K562 (cell line): ENCODE measurements around the gene AHI1. TPM values are rescaled to one million over a fixed set of nuclear protein-coding genes. Genes with fewer than 3 reads are reported as not detected.

ENCODE experiments used
- ARID1B ChIP-seq: fragments of 450-650 bp; IDR thresholded peaks from 2 replicates; pipeline ENCODE4 v1.6.1; 2016; ENCODE audit warnings: antibody characterized with exemption, mild to moderate bottlenecking, inconsistent platforms
- DPF2 ChIP-seq: fragments of 450-650 bp; IDR thresholded peaks from 2 replicates; pipeline ENCODE4 v1.6.1; 2016
- ESRRA ChIP-seq: fragments of 450-650 bp; IDR thresholded peaks from 2 replicates; pipeline ENCODE4 v1.6.1; 2014; ENCODE audit warnings: low read depth, mild to moderate bottlenecking, moderate library complexity, borderline replicate concordance
- ETV1 ChIP-seq: fragments of 450-650 bp; conservative IDR thresholded peaks from 2 replicates; pipeline ENCODE4 v1.6.1; 2016; ENCODE audit warnings: missing genetic modification characterization, control low read depth, low read depth, missing compliant biosample characterization
- FOXA1 ChIP-seq: fragments of 450-650 bp; IDR thresholded peaks from 2 replicates; pipeline ENCODE4 v1.6.1; 2016; ENCODE audit warnings: mild to moderate bottlenecking, borderline replicate concordance
- HBP1 ChIP-seq: fragments of 450-650 bp; formaldehyde crosslinking; IDR thresholded peaks from 2 replicates; pipeline ENCODE4 v1.4.0; 2022; ENCODE audit warnings: missing genetic modification characterization
- NFRKB ChIP-seq: fragments of 450-650 bp; IDR thresholded peaks from 2 replicates; pipeline ENCODE4 v1.6.1; 2016; ENCODE audit warnings: low read depth
- RFX1 ChIP-seq: fragments of 450-650 bp; IDR thresholded peaks from 2 replicates; pipeline ENCODE4 v1.6.1; 2016; ENCODE audit warnings: mild to moderate bottlenecking, moderate library complexity
- SRSF9 ChIP-seq: fragments of 200-400 bp; formaldehyde crosslinking; IDR thresholded peaks from 2 replicates; pipeline ENCODE4 v1.6.1; 2017; ENCODE audit warnings: low read depth, low read length, borderline replicate concordance
- TCF7 ChIP-seq: sonication (generic); IDR thresholded peaks from 2 replicates; pipeline ENCODE4 v1.6.1; 2016; ENCODE audit warnings: antibody characterized with exemption, borderline replicate concordance
- TEAD1 ChIP-seq, 2 experiments: fragments of 450-650 bp in 1 of 2; sonication (generic) in 1 of 2; formaldehyde crosslinking; IDR thresholded peaks; 2 replicates each; pipeline versions ENCODE4 v1.4.0 to v1.8.0; 2020 to 2022; ENCODE audit warnings: mild to moderate bottlenecking in 2 of 2, missing genetic modification reagents in 1 of 2
- THRB ChIP-seq: fragments of 450-650 bp; formaldehyde crosslinking; conservative IDR thresholded peaks from 2 replicates; pipeline ENCODE4 v1.4.0; 2022; ENCODE audit warnings: mild to moderate bottlenecking, missing genetic modification characterization
- VEZF1 ChIP-seq: fragments of 200-800 bp; sonication (Bioruptor generic); IDR thresholded peaks from 2 replicates; pipeline ENCODE4 v1.6.1; 2017; ENCODE audit warnings: missing genetic modification characterization, missing compliant biosample characterization
- ZNF695 ChIP-seq: fragments of 450-650 bp; formaldehyde crosslinking; IDR thresholded peaks from 2 replicates; pipeline ENCODE4 v1.4.0; 2020; ENCODE audit warnings: mild to moderate bottlenecking, moderate library complexity
- ZNF76 ChIP-seq: fragments of 250-450 bp; sonication (Bioruptor Pico); IDR thresholded peaks from 2 replicates; pipeline ENCODE4 v1.4.0; 2020; ENCODE audit warnings: mild to moderate bottlenecking, moderate library complexity, borderline replicate concordance
- polyA plus RNA-seq, 8 experiments: library from polyadenylated mRNA; depleted of rRNA in 4 of 8; stranded (reverse) in 5 of 8; unstranded in 3 of 8; fragments of >200 nt; fragmentation: Nextera tagmentation in 2 of 8; fragmentation: Illumina TruSeq in 1 of 8; extraction: Ambion mirVana in 2 of 8; extraction: Trizol in 1 of 8; gene quantifications; 2 replicates each; pipeline versions ENCODE4 v1.2.1 to v1.2.3, GENCODE V29; 2011 to 2014; ENCODE audit warnings: inconsistent platforms in 1 of 8, missing spikeins in 1 of 8
- total RNA-seq, 7 experiments: library from RNA; depleted of rRNA in 6 of 7; stranded (reverse); fragments of >200 nt in 6 of 7; fragmentation: Illumina TruSeq in 2 of 7; extraction: Trizol in 2 of 7; gene quantifications; 2 replicates each; pipeline versions ENCODE4 v1.2.1 to v1.2.3, GENCODE V29; 2011 to 2021; ENCODE audit warnings: low replicate concordance in 1 of 7

AHI1 gene
- total and polyA plus RNA-seq, 9 of the 15 experiments (the other 6 are each of a cell fraction or from before 2014, with no cell fraction given) = 24.7 to 54.9 (median 32.2) TPM

- TF ChIP-seq SRSF9 (no peak), ZNF76 (CRISPR knock-in tag) (no peak), ZNF695 (CRISPR knock-in tag) (no peak), VEZF1 (CRISPR knock-in tag) (no peak), HBP1 (CRISPR knock-in tag) (no peak), NFRKB (no peak), ESRRA (peak; percentile 71), ARID1B (0 out of 2 replicates have a peak, but pooled peaks have one; percentile 15), RFX1 (no peak), THRB (CRISPR knock-in tag) (no peak), TEAD1 (CRISPR knock-in tag; IDR thresholded peaks at IDR 0.05) (no peak), ETV1 (no peak), TCF7 (no peak), DPF2 (0 out of 2 replicates have a peak, but pooled peaks have one; percentile 13), FOXA1 (no peak)
Measured at GRCh38 chr6:135346747-135347146, 150.8 kb downstream of the AHI1 start (continued).
